ENCODE results near the gene GFRAL. TPM values are rescaled to one million over a fixed set of nuclear protein-coding genes. Genes with fewer than 3 reads are reported as not detected.

Gene GFRAL
- total and polyA plus RNA-seq, 2 of the 4 experiments (the other 2 are of a cell fraction), result not detected

DNA sequence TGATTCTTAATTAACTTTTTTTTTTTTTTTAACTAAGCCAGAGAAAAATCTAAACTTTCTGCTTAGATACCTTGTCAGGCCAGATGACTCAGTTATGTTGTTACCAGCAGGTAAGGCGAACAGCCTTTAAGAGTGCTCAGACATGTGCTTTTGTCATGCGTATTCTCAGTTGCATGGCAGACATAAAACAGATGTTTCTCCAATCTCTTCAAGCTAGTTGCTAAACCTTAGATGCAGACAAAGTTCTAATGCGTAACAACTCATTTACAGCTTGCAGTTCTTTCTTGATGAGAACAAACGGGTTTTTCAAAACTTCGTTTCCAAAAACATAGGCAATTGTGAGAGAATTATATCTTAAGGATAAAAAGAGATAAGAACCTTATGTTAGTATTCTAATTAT is 49.6 kb upstream of the GFRAL start:
- Histone ChIP-seq H2AK9ac (replicated peaks; ENCODE audit: low read depth, low read length, poor library complexity) (no peak overlapping the region), H3K27me3 (ENCODE audit: control insufficient read depth, insufficient read depth, low read length) (no peaks in the 10 kb centered on the region), H4K8ac (ENCODE audit: low read depth in 2 of 2, low read length in 2 of 2) (no peak overlapping the region), H2AFZ (replicated peaks; ENCODE audit: low read length, poor library complexity) (no peak overlapping the region), H2BK5ac (ENCODE audit: low read depth, low read length, poor library complexity, severe bottlenecking) (no peak overlapping the region), H4K20me1 (ENCODE audit: insufficient read depth, low read length) (no peaks in the 10 kb centered on the region), H3K18ac (ENCODE audit: low read depth, low read length) (no peak overlapping the region), H3K56ac (ENCODE audit: extremely low read depth, insufficient read depth, low read length) (no peak overlapping the region), H3K4me2 (ENCODE audit: low read depth, low read length) (no peak overlapping the region), H3K9ac (ENCODE audit: low read depth, low read length) (no peak overlapping the region), H4K91ac (ENCODE audit: insufficient read depth, low read depth, low read length) (no peak overlapping the region), H3K23ac (ENCODE audit: low read depth, low read length) (no peak overlapping the region), H3K14ac (replicated peaks; ENCODE audit: low read depth, low read length) (no peak overlapping the region), H2BK120ac (ENCODE audit: low read depth, low read length) (no peak overlapping the region), H3K27ac (ENCODE audit: insufficient read depth, low read length) (no peak overlapping the region), H3K79me1 (ENCODE audit: low read depth in 1 of 2, low read length in 2 of 2) (no peaks in the 10 kb centered on the region), H3K9me1 (ENCODE audit: insufficient read depth, low read length) (no peaks in the 10 kb centered on the region), H3K4ac (ENCODE audit: low read depth, low read length) (no peak overlapping the region), H3K9me3 (ENCODE audit: control insufficient read depth, insufficient read depth, low read length) (no peaks in the 10 kb centered on the region), H3K36me3 (ENCODE audit: control insufficient read depth, insufficient read depth, low read length) (no peaks in the 10 kb centered on the region), H2BK20ac (ENCODE audit: low read depth, low read length) (no peak overlapping the region), H2BK15ac (ENCODE audit: low read depth, low read length) (no peak overlapping the region), H3K4me3 (ENCODE audit: insufficient read depth, low read depth, low read length) (no peak overlapping the region), H4K5ac (ENCODE audit: low read depth, low read length) (no peak overlapping the region), H3K4me1 (ENCODE audit: control insufficient read depth, insufficient read depth, low read length) (no peaks in the 10 kb centered on the region), H2AK5ac (ENCODE audit: low read depth, low read length) (no peak overlapping the region)
- TF ChIP-seq NFE2L2 (IDR thresholded peaks at IDR 0.05; ENCODE audit: low read depth, low read length) (no peak), BHLHE40 (IDR thresholded peaks at IDR 0.05; ENCODE audit: low read depth, low read length) (no peak), CEBPB (IDR thresholded peaks at IDR 0.05; ENCODE audit: low read depth, low read length) (no peak), RAD21 (IDR thresholded peaks at IDR 0.05; ENCODE audit: low read length) (no peak), RFX5 (IDR thresholded peaks at IDR 0.05; ENCODE audit: low read depth, low read length) (no peak), FOS (IDR thresholded peaks at IDR 0.05; ENCODE audit: low read depth, low read length) (no peak), MAFK (IDR thresholded peaks at IDR 0.05; ENCODE audit: low read depth, low read length) (no peak), MAZ (IDR thresholded peaks at IDR 0.05; ENCODE audit: borderline replicate concordance, low read depth, low read length) (no peak)
- TF ChIP-seq, protein P1, sequence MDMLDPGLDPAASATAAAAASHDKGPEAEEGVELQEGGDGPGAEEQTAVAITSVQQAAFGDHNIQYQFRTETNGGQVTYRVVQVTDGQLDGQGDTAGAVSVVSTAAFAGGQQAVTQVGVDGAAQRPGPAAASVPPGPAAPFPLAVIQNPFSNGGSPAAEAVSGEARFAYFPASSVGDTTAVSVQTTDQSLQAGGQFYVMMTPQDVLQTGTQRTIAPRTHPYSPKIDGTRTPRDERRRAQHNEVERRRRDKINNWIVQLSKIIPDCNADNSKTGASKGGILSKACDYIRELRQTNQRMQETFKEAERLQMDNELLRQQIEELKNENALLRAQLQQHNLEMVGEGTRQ (IDR thresholded peaks at IDR 0.05; ENCODE audit: low read depth, low read length), result no peak
- TF ChIP-seq, protein P2, sequence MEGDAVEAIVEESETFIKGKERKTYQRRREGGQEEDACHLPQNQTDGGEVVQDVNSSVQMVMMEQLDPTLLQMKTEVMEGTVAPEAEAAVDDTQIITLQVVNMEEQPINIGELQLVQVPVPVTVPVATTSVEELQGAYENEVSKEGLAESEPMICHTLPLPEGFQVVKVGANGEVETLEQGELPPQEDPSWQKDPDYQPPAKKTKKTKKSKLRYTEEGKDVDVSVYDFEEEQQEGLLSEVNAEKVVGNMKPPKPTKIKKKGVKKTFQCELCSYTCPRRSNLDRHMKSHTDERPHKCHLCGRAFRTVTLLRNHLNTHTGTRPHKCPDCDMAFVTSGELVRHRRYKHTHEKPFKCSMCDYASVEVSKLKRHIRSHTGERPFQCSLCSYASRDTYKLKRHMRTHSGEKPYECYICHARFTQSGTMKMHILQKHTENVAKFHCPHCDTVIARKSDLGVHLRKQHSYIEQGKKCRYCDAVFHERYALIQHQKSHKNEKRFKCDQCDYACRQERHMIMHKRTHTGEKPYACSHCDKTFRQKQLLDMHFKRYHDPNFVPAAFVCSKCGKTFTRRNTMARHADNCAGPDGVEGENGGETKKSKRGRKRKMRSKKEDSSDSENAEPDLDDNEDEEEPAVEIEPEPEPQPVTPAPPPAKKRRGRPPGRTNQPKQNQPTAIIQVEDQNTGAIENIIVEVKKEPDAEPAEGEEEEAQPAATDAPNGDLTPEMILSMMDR (conservative IDR thresholded peaks at IDR 0.05; ENCODE audit: low read depth, low read length), result no peak
- TF ChIP-seq, protein P3, sequence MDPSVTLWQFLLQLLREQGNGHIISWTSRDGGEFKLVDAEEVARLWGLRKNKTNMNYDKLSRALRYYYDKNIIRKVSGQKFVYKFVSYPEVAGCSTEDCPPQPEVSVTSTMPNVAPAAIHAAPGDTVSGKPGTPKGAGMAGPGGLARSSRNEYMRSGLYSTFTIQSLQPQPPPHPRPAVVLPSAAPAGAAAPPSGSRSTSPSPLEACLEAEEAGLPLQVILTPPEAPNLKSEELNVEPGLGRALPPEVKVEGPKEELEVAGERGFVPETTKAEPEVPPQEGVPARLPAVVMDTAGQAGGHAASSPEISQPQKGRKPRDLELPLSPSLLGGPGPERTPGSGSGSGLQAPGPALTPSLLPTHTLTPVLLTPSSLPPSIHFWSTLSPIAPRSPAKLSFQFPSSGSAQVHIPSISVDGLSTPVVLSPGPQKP (IDR thresholded peaks at IDR 0.05; ENCODE audit: borderline replicate concordance, low read depth, low read length), result no peak
- CTCF ChIA-PET, result interaction anchor here (0.5 to 0.6 kb wide), 2 partner anchors 661 to 1199 kb away, joined by 3 to 4 read pairs; no protein-coding TSS in a partner anchor
- dilution Hi-C loops (cut with HindIII; ENCODE audit: low sequenced_read_pairs, unreplicated experiment), result no loop called here
- 80% methylated on average over 1 of the region's 5 CpGs; no CpG with 5 or more reads in 1 of the 2 experiments for WGBS, 2 experiments (ENCODE audit: extremely low coverage in 2 of 2, insufficient read length in 1 of 2)
- DNase-seq (no peak), ATAC-seq (ENCODE audit: low read depth) (no peak)
- BruUV-seq (replicated peaks), result no TSS peak
- in situ Hi-C loops (cut with MboI; ENCODE audit: low sequenced_read_pairs), result loop anchor here (5.0 to 25.0 kb wide), 2 partner anchors 680 to 1010 kb away; no protein-coding TSS in a partner anchor
- intact Hi-C loops (cut with micrococcal nuclease), result loop anchor here (2.0 to 10.0 kb wide), 4 partner anchors 167 to 1015 kb away; no protein-coding TSS in a partner anchor
- POLR2A ChIA-PET (ENCODE audit: unreplicated experiment), result no interaction called here
